Forelimb muscle (tissue), 1 donor: ENCODE data around the gene DNASE1L3. TPM values are rescaled to one million over a fixed set of nuclear protein-coding genes. Genes with fewer than 3 reads are reported as not detected.

Experiments used
- DNase-seq: peaks from one replicate; pipeline ENCODE4 v3.0.0-alpha.2; 2013; ENCODE audit warnings: low read depth
- polyA plus RNA-seq: library from polyadenylated mRNA; unstranded; fragments of 120-200 nt; gene quantifications from one replicate; pipeline ENCODE4 v1.2.1, GENCODE V29; 2013; ENCODE audit not compliant: insufficient read length

Gene DNASE1L3
- polyA plus RNA-seq, 1 donor, result 0.86 TPM

DNA sequence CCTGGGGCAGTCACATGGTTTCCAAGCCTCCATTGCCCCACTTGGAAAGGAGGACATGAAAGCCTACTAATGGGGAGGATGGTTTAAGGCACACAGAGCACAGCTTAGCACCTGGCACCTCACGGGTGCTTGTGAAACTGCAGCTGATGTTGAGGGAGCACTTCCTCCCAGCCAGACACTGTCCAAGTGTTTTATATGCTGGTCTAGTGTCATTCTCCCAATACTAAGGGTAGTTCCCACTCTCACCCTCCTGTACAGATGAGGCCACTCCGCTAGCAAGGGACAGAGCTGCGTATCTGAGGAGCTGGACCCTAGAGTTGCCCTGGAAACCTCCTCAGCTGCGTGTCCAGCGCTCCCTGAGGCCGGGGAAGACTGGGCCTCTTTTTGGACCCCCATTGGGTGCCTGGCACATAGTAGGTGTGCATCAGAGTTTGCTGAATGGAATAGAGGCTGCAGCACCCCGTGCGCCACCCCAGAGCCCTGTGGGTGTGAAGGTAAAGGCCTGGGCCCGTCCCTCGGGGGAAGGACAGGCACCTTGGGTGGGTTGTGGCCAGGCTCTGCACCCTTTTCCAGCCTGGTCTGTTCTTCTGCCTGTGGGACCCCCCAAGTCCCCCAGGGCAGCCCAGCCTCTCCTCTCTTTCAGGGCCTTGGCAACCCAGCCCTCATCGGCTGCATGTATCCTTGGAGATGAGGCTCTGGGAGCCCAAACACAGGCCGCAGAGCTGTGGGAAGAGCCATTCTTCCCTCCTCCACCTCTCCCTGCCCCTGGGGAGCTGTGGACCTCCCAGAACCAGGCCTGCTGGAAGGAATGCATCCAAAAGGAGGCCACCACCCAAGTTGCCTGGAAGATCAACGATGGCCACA lies 31.3 kb downstream of the DNASE1L3 start:
- DNase-seq, result no peak

DNA sequence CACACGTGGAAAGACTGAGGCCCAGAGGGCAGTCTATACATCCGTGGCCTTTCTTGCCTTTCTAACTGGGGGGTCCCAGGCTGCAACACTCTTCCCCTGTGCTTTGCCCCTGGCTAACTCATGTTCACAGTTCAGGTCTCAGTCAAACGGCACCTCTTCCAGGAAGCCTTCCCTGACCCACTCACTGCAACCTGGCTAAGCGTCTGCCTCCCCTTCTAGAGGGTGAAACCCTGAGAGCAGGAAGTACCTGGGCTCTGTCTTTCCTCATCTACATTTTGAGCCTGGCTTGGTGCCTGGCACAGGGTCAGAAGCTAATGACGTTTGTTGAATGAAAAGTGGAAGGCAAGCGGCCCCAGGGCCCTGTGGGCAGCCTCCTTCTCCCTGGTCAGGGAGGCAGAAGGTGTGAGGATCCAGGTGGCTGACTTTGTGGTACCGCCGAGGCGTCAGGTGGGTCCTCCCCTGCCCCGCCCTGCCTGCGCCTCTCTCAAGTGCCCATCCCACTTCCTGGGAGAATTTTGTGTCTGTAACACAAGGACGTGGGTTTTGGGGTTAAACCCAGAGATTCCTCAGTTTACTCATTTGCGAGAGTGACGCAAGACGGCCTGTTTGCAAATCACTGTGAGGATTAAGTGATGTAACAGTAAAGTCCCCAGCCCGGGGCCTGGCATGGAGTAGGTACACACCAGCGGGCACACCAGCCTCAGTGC lies 32.1 kb downstream of the DNASE1L3 start:
- no peak for DNase-seq

DNA sequence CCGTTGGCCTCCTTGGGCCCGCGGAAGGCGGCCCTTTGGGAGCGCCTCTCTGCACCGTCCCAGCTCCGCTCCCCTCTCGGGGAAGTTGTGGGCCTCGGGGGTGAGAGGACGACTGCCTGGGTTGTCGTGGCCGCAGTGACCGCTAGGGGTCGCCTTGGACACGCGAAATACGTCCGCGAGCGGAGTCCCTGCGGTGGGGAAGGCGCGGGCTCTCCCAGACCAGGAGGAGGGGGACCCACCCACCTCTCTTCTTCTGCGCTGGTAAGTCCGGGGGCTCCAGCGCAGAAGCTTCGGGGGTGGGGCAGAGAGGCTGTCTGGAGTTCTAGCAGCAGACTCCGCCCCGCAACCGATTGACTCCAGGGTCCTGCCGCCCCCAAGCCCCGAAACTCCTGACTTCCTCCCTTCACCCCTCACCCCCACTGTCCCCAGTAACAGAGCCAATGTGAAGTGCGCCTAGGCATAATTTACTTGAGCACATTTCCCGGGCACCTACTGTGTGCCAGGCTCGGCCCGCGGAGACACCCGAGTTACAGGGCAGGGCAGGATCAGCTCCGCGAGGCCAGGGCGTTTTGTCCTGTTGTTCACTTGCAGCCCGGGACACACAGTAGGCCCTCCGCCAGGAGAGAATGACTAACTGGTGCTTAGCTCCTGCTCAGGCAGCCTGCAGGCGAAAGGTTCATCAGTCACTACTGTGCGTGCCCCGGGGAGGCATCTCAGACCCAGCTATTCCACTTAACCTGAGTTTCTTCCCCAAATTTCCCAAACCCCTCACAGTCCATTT lies 32.8 kb downstream of the DNASE1L3 start:
- DNase-seq, result peak; percentile 44

DNA sequence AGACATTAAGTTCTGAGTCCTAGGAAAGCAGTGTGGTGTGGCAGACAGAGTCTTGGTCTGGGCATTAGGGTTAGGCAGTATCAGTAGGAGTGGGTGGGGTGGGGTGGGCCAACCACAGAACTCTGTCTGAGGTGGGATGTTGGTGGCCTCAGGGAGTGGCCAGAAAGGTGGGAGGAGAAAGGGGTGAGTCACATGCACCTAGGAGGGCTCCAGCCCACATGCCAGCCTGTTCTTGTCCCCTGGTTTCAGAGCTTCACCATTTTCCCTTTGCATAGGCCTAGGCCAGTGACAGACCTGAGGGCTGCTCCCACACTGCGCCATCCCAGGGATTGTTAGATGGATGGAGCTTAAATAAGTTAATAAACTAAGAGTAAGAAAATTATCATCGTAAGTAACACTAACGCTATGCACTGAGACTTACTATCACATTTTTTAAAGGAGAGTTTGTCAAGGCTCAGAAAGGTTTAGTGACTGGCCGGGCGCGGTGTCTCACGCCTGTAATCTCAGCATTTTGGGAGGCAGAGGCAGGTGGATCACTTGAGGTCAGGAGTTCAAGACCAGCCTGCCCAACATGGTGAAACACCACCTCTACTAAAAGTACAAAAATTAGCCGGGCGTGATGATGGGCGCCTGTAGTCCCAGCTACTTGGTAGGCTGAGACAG lies 33.8 kb downstream of the DNASE1L3 start:
- no peak for DNase-seq

DNA sequence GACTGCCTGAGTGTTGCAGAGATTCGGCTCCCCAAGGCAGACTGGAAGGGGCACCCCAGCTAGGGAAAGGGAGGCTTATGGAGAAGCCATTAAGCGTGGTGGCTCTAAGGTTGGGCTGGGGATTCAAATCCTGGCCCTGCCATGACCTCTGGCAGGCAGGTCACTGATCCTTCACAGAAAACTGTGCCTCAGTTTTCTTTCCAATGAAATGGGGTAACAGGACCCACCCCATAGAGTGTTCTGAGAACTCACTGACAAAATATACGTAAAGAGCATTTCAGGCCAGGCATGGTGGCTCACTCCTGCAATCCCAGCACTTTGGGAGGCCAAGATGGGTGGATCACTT lies 34.6 kb downstream of the DNASE1L3 start:
- no peak for DNase-seq

DNA sequence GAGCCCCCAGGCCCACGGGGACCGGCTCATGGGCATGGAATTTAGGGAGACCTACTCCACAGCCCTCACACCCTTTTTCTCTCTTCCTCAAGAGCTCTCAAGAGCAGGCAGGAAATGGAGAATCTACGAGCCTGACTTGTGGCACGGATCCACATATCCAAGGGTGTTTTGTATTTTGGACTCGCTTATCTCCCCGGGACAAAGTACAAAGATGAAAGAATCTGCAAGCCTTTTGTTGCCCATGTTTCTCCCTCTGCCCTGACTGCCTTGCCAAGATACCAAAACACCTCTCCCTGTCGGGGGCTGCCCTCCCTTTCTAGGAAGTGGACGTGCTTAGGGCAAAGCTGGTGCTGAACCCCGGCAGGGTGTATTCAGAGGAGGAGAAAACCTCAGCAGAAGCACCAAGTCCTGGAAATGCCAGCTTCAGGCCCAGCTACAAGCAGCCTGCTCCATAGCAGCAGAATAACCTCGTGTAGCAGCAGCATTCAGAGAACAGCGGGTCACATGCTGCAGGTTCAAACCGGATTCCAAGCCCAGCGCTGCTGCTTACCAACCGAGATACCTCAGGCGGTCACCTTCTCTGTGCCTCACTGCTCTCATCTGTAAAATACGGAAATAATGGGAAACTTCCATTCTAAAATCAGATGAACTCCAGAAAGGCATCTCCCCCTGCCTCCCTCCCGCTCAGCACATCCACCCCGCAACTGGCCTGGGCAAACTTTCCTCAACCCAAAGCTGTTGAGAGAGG lies 35.2 kb downstream of the DNASE1L3 start:
- no peak for DNase-seq

DNA sequence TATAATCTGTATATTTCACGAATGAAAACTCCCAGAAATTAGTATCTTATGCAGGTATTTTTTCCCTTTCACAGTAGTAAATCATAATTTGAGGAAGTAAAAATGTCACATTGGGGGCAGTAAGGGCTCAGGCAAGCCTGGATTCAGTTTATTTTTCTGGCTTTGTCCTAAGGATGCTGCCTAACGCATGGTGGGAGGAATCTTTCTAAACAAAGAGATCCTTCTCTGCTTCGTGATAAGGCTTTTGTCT lies 35.7 kb downstream of the DNASE1L3 start:
- DNase-seq, result no peak

DNA sequence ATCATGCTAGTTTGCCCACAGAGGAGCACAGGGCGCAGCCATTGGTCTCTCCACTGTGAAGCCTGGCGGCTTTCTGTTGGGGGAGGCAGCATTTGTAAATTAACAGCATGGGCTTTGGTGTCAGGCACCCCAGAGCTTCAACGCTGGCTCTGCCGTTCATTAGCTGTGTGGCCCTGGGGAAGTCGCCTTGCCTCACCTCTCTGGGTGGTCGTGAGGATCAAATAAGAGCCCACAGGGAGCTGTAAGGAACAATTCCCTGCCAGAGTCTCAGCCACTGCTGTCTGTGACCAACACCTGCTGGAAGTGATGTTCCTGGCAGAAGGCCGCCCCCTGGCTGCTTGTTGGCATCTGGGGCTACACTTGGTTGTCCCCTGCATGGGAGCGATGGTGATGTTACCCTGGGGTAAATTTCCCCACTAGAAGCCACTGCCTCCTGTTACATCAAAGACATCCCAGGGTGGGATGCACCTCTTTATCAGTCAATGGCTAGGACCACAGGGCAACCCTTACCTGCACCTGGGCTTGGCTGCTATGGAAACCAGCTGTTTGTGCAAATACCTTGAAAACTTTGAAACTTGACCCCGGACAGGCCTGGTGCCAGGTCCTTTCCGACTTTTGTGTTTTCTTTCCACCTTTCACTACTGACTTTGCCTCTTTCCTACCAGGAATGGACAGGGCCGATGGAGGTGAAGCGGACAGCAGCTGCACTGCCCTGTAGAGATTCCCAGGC lies 36.9 kb downstream of the DNASE1L3 start:
- DNase-seq, result no peak

DNA sequence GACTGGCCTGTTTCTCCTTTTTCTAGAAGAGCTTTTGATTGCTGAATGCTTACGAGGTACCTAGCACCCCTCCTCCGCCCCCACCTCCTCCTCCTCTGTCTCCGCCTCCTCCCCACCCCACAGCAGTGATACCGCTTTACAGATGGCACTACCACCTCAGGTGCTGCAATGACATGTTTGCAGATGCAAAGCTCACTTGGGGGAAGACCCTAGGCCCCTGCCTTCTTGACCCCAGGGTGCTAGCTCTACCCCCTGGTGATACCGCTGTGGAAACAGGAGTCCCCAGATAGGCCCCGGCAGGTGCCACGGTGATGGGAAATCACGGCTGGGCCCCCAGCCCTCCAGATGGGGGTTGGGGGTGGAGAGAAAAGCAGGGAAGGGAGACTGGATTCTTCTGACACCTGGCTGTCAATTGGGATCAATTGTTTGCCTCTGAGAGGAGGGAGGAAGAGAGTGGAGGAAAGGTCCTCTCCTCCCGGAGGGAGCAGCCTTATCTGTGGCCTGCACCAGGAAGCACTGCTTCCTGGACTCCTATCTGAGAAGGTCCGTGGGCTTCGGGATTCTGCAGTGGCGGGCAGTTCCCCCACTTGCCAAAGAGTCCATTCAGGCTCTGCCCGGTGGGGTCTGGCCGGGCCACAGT lies 37.6 kb downstream of the DNASE1L3 start:
- DNase-seq, result no peak

DNA sequence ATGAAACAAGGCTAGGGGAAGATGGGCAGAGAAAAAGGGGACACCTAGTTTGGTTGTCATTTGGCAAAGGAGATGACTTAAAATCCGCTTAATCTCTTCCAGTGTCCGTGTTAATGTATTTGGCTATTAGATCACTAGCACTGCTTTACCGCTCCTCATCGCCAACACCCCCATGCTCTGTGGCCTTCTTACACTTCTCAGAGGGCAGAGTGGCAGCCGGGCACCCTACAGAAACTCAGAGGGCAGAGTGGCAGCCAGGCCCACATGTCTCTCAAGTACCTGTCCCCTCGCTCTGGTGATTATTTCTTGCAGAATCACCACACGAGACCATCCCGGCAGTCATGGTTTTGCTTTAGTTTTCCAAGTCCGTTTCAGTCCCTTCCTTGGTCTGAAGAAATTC lies 39.6 kb downstream of the DNASE1L3 start:
- DNase-seq, result no peak

DNA sequence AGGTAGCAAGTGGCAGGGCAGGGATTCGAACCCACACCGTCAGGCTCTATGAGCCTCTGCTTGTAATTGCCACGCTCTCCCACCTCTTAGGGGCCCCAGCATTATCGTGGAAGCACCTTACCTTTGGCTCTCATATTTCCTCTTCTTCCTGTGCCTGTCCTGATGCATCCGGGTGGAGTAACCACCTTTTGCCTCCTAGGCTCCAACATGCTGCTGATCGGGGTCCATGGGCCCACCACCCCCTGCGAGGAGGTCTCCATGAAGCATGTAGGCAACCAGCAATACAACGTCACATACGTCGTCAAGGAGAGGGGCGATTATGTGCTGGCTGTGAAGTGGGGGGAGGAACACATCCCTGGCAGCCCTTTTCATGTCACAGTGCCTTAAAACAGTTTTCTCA lies 40.4 kb downstream of the DNASE1L3 start:
- no peak for DNase-seq

DNA sequence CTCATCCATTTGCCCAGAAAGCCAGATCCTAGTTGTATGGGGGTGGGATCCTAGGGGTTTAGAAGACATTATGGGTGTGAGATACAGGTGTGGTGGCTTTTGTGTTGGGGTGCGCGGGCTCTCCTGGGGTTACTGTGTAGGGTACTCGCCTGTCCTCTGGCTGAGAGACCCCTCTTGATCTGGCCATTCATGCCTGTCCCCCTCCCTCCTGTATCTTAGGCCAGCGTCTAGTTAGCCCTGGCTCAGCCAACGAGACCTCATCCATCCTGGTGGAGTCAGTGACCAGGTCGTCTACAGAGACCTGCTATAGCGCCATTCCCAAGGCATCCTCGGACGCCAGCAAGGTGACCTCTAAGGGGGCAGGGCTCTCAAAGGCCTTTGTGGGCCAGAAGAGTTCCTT lies 41.4 kb downstream of the DNASE1L3 start:
- no peak for DNase-seq

DNA sequence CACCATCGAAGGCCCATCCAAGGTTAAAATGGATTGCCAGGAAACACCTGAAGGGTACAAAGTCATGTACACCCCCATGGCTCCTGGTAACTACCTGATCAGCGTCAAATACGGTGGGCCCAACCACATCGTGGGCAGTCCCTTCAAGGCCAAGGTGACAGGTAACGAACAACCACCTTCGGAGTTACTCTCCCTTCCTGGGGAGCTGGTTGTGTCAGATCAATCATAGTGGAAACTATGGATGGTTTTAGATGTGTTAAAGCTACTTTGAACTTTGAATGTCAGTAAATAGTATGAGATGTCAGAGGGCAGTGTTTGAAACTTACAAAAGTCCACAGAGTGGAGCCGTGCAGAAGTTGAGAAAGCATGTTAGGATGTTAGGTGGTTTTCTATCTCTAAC lies 42.3 kb downstream of the DNASE1L3 start:
- DNase-seq, result no peak

DNA sequence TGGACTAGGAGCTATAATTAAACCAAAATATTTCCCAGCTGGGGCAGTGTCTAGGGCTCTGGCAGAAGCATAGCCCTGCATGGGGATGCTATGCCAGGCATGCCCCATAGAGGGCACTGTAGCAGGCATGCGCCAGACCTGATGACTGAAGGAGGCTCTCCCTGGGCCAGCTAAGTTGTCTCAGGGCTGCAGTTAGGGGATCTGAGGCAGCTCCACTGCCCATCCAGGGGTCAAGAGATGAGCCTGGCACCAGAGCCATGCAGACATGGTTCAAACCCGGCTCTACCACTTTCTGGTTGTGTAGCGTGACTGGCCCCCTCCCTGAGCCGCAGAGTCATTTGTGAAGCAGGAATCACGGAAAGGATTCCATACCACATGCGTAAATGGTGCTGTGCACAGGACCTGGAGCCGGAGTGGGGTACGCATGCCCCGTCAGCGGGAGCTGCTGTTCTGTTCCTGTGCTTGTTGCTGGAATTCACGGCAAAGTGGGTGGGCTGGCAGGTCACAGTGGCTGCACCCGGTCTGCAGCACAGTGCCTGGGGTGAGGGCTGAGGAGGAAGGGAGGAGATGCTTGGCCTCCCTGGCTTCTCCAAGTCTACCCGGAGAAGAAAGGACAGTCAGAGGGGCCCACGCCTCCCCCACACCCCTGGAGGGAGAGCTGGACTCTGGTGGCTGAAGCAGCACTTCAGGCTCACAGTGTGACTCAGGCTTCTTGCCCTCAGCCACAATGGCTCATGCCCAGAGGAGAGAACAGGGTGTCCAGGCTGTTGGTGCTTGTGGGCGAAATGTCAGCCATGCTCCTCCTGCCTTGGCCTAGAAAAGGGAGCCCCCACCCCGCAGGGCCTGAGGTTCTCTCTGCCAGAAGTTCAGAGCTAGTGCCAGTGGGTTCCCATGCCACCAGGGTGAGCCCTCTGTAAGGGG lies 43.1 kb downstream of the DNASE1L3 start:
- DNase-seq, result no peak

DNA sequence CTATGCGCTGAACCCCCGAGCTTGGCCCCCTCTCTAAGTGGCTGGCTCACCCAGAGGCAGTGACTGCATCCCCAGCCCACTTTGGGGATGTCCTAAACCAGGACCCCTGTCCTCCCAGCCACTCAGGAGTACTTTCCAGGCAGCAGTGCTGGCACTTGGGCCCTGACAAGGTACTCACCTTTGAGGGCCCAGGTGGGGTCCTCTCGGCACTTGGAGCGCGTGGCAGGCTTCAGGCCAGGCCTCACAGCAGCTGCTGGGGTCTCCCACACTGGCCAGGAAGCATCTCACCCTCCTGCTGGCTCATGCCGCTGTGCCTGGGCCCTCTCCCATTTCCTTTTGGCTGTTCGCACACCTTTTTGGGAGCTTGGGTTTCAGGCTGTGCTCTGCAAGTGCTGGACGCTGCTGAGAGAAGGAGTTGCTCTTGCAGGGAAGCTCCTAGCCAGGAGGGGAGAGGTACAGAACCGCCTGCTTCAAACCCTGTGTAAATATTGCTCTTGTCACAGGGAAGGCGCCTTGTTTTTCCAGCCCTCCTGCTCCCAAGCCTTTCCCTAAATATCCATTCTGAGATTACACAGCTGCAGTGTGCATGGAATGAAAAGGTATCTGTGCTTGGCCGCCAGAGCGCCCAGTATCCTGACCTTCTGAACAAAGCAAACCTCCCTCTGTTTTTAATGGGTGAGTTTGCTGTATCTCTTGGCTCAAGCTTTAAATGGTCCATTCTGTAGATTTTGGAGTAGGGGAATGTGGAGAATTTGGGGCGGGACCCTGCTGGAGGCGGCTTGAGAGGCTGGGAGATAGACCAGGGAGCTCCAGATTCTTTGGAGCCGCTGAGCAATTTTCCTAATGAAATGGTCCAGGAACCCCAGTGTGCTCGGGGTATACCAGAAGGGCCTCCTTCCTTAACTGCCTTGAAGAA lies 45.6 kb downstream of the DNASE1L3 start:
- no peak for DNase-seq

DNA sequence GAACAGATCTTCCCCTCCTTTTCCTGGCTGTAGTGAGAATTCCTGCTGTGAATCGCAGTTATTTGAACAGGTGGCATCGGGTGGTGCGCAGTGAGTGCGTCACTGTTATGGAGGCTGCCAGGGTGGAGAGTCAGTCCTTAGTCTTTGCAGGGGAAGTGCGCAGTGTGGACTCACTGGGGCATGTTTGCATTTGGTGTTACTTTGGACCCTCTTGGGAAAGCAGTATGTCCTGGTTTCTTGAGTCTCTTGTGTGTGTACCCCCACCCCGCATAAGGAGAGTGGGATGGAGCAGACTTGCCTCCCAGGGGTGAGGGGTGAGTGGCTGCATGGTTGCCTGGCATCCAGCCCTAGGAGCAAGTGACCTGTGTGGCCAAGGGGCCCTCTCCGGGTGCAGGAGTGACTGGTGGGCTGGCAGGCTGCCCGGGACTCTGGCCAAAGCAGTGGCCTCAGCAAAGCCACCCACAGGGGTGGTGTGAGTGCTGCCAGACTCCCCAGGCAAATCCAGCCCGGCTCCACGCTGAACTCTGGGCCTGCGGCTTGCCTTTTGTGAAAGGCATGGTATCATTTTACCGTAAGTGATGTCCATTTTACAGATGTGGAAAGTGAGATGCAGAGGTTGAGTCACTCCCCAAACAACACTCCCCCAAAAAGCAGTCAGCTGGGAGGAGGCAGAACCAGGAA lies 46.4 kb downstream of the DNASE1L3 start:
- no peak for DNase-seq

DNA sequence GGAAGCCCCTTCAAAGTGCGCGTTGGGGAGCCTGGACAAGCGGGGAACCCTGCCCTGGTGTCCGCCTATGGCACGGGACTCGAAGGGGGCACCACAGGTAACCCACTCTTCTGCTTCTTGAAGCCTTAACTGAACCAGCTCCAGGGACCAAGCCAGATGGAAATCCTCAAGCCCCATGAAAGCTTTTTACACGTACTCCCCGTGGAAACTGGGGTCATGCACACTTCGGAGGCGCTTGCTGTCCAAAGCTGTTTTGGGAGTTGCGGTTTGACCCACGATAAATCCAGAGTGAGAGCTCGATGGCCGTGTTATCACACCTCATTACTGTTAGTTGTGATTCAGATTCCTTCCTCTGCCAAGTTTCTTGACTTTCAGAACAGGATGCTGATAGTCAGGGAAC lies 47.5 kb downstream of the DNASE1L3 start:
- no peak for DNase-seq
